ENCODE data around the gene KIF26A. TPM values are rescaled to one million over a fixed set of nuclear protein-coding genes. Genes with fewer than 3 reads are reported as not detected.

Gene KIF26A
- total RNA-seq, 1 donor from 2014 or later, result 5.9 TPM

GRCh38 chr14:104209985-104210816 is 71.8 kb downstream of the KIF26A start:
- H3K27ac ChIP-seq, result no peak overlapping the region
- no peak for ATAC-seq
- H3K9me3 ChIP-seq, result no peaks in the 10 kb centered on the region
- intact Hi-C loops (cut with DNase I), result no loop called here
- H3K36me3 ChIP-seq, result no peaks in the 10 kb centered on the region
- no peak for DNase-seq
- no peaks in the 10 kb centered on the region for H3K4me1 ChIP-seq
- no peaks in the 10 kb centered on the region for H3K27me3 ChIP-seq
- no peak overlapping the region for H3K4me3 ChIP-seq
- no peak for TF ChIP-seq CTCF (IDR thresholded peaks at IDR 0.05)

GRCh38 chr14:104210817-104211195 is 72.4 kb downstream of the KIF26A start:
- no peaks in the 10 kb centered on the region for H3K9me3 ChIP-seq
- H3K27ac ChIP-seq, result no peak overlapping the region
- H3K36me3 ChIP-seq, result no peaks in the 10 kb centered on the region
- no peak for TF ChIP-seq CTCF (IDR thresholded peaks at IDR 0.05)
- DNase-seq (no peak), ATAC-seq (no peak)
- intact Hi-C loops (cut with DNase I), result no loop called here
- H3K27me3 ChIP-seq, result no peaks in the 10 kb centered on the region
- no peaks in the 10 kb centered on the region for H3K4me1 ChIP-seq
- no peak overlapping the region for H3K4me3 ChIP-seq

- no peaks in the 10 kb centered on the region for H3K36me3 ChIP-seq
- no peaks in the 10 kb centered on the region for H3K27me3 ChIP-seq
- H3K9me3 ChIP-seq, result no peaks in the 10 kb centered on the region
- ATAC-seq (no peak), DNase-seq (no peak)
- no peak overlapping the region for H3K27ac ChIP-seq
- no peak for TF ChIP-seq CTCF (IDR thresholded peaks at IDR 0.05)
- no peak overlapping the region for H3K4me3 ChIP-seq
- intact Hi-C loops (cut with DNase I), result no loop called here
- no peaks in the 10 kb centered on the region for H3K4me1 ChIP-seq
Measured at GRCh38 chr14:104211215-104211614, 72.8 kb downstream of the KIF26A start.

GRCh38 chr14:104211741-104212140 is 73.4 kb downstream of the KIF26A start:
- intact Hi-C loops (cut with DNase I), result no loop called here
- Histone ChIP-seq H3K27me3 (no peaks in the 10 kb centered on the region), H3K9me3 (no peaks in the 10 kb centered on the region), H3K4me1 (no peaks in the 10 kb centered on the region), H3K27ac (no peak overlapping the region), H3K36me3 (no peaks in the 10 kb centered on the region), H3K4me3 (no peak overlapping the region)
- ATAC-seq (no peak), DNase-seq (no peak)
- TF ChIP-seq CTCF (IDR thresholded peaks at IDR 0.05), result no peak

GRCh38 chr14:104212206-104213095 is 74.1 kb downstream of the KIF26A start:
- intact Hi-C loops (cut with DNase I), result no loop called here
- H3K27me3 ChIP-seq, result no peaks in the 10 kb centered on the region
- ATAC-seq (no peak), DNase-seq (no peak)
- no peak overlapping the region for H3K4me3 ChIP-seq
- no peaks in the 10 kb centered on the region for H3K4me1 ChIP-seq
- no peaks in the 10 kb centered on the region for H3K36me3 ChIP-seq
- H3K27ac ChIP-seq, result no peak overlapping the region
- no peaks in the 10 kb centered on the region for H3K9me3 ChIP-seq
- no peak for TF ChIP-seq CTCF (IDR thresholded peaks at IDR 0.05)
